Smooth muscle cell (in vitro differentiated cells): ENCODE data around the gene SLC5A1. TPM values are rescaled to one million over a fixed set of nuclear protein-coding genes. Genes with fewer than 3 reads are reported as not detected.

Experiments used
- DNase-seq: peaks from one replicate; lab custom pipeline; 2025; ENCODE audit not compliant: unreplicated experiment; lab: John Stamatoyannopoulos, UW
- H2AFZ ChIP-seq: fragments of 200-600 bp; sonication (generic); 2 replicates; pipeline ENCODE4 v1.6.0; 2016; ENCODE audit warnings: antibody characterized with exemption, low read depth, mild to moderate bottlenecking
- H3F3A ChIP-seq: fragments of 200-600 bp; sonication (generic); 2 replicates; pipeline ENCODE4 v1.6.0; 2017; ENCODE audit warnings: antibody characterized with exemption, low read depth
- H3K27ac ChIP-seq: fragments of 200-600 bp; sonication (generic); 2 replicates; pipeline ENCODE4 v1.5.1; 2016; ENCODE audit warnings: low read depth, mild to moderate bottlenecking
- H3K27me3 ChIP-seq: fragments of 200-600 bp; sonication (generic); 2 replicates; pipeline ENCODE4 v1.6.1; 2016; ENCODE audit warnings: low read depth, mild to moderate bottlenecking
- H3K36me3 ChIP-seq: fragments of 200-600 bp; sonication (generic); 2 replicates; pipeline ENCODE4 v1.5.1; 2016; ENCODE audit warnings: low read depth
- H3K4me1 ChIP-seq: fragments of 200-600 bp; sonication (generic); 2 replicates; pipeline ENCODE4 v1.5.1; 2016; ENCODE audit warnings: low read depth
- H3K4me2 ChIP-seq: fragments of 200-600 bp; sonication (generic); 2 replicates; pipeline ENCODE4 v1.6.0; 2016; ENCODE audit warnings: mild to moderate bottlenecking
- H3K4me3 ChIP-seq: fragments of 200-600 bp; sonication (generic); 2 replicates; pipeline ENCODE4 v1.5.1; 2016; ENCODE audit warnings: mild to moderate bottlenecking
- H3K79me2 ChIP-seq: fragments of 200-600 bp; sonication (generic); 2 replicates; pipeline ENCODE4 v1.6.0; 2016; ENCODE audit warnings: low read depth, mild to moderate bottlenecking
- H3K9ac ChIP-seq: fragments of 200-600 bp; sonication (generic); 2 replicates; pipeline ENCODE4 v1.6.0; 2016; ENCODE audit warnings: low read depth
- H3K9me3 ChIP-seq: fragments of 200-600 bp; sonication (generic); replicated peaks from 2 replicates; pipeline ENCODE4 v1.5.1; 2016; ENCODE audit warnings: low read depth
- H4K20me1 ChIP-seq: fragments of 200-600 bp; sonication (generic); 2 replicates; pipeline ENCODE4 v1.6.0; 2016; ENCODE audit warnings: low read depth
- CTCF ChIP-seq: fragments of 200-600 bp; sonication (generic); IDR thresholded peaks from 2 replicates; pipeline ENCODE4 v1.5.1; 2017; ENCODE audit warnings: borderline replicate concordance, mild to moderate bottlenecking, antibody characterized with exemption; ENCODE audit not compliant: insufficient read depth, poor library complexity, severe bottlenecking
- WGBS: methylation state at CpG from one replicate; pipeline ENCODE4 v1.1.7; 2016; ENCODE audit warnings: low lambda C conversion rate; 5-methylcytosine and 5-hydroxymethylcytosine counted together
- polyA plus RNA-seq: library from polyadenylated mRNA; unstranded; fragments of >200 nt; fragmentation: Nextera tagmentation; extraction: Ambion mirVana; gene quantifications from 2 replicates; pipeline ENCODE4 v1.2.1, GENCODE V29; 2016
- total RNA-seq: library from RNA; depleted of rRNA; stranded (reverse); fragments of >200 nt; gene quantifications from 2 replicates; pipeline ENCODE4 v1.2.3, GENCODE V29; 2014

Gene SLC5A1
- total and polyA plus RNA-seq, 2 experiments from 2014 or later, result not detected

- Histone ChIP-seq H3K36me3 (no peaks in the 10 kb centered on the region), H3K4me3 (no peak overlapping the region), H3K9me3 (no peaks in the 10 kb centered on the region), H3K79me2 (no peaks in the 10 kb centered on the region), H3K9ac (no peak overlapping the region), H3F3A (no peaks in the 10 kb centered on the region), H4K20me1 (no peaks in the 10 kb centered on the region), H3K4me2 (no peak overlapping the region), H3K4me1 (no peaks in the 10 kb centered on the region), H3K27ac (no peak overlapping the region), H2AFZ (no peak overlapping the region), H3K27me3 (no peaks in the 10 kb centered on the region)
- 56% methylated on average over 1 of the region's 1 CpG for WGBS
- DNase-seq, result no peak
- TF ChIP-seq CTCF, result no peak
These were observed 42.9 kb upstream of the SLC5A1 start for GRCh38 chr22:32000181-32000580.

DNA sequence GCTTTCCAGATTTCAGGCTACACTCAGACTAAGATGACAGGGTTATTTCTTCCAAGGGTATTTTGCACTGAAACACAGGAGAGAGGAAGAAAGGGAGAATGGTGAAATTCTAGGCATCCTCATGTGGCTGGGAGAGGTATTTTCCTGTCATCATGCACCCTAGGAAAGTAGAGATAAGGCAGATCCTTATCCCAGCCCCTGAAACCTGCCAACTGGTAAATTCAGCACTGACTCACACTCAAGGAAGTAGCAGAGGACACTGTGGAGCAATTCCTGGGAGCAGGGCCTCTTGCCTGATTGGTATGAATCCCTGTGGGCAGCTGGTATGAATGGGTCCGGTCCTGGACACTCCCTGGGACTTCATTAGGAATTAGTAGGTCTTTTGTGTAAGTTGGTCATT is 37.6 kb upstream of the SLC5A1 start:
- no peak for TF ChIP-seq CTCF
- H3K4me2 ChIP-seq, result no peak overlapping the region
- H3K36me3 ChIP-seq, result no peaks in the 10 kb centered on the region
- no peaks in the 10 kb centered on the region for H4K20me1 ChIP-seq
- H2AFZ ChIP-seq, result no peak overlapping the region
- 53% methylated on average over 1 of the region's 1 CpG for WGBS
- no peak overlapping the region for H3K27ac ChIP-seq
- no peaks in the 10 kb centered on the region for H3K9me3 ChIP-seq
- no peak overlapping the region for H3K9ac ChIP-seq
- no peaks in the 10 kb centered on the region for H3F3A ChIP-seq
- no peak for DNase-seq
- no peaks in the 10 kb centered on the region for H3K4me1 ChIP-seq
- H3K4me3 ChIP-seq, result no peak overlapping the region
- H3K27me3 ChIP-seq, result no peaks in the 10 kb centered on the region
- no peaks in the 10 kb centered on the region for H3K79me2 ChIP-seq

DNA sequence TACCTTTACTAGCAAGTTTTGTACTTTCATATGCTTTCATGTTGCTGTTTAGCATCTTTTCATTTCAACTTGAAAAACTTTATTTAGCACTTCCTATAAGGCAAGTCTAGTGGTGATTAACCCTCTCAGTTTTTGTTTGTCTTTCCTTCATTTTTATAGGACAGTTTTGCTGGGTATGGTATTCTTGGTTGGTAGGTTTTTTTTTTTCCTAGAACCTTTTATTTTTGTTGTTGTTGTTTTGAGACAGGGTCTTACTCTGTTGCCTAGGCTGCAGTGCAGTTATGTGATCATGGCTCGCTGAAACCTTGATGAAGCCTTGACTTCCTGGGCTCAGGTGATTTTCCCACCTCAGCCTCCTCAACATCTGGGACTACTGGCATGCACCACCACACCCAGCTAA is 29.9 kb upstream of the SLC5A1 start:
- Histone ChIP-seq H3K4me2 (no peak overlapping the region), H4K20me1 (no peaks in the 10 kb centered on the region), H3K79me2 (no peaks in the 10 kb centered on the region), H3F3A (no peaks in the 10 kb centered on the region), H3K4me1 (no peaks in the 10 kb centered on the region), H3K27ac (no peak overlapping the region), H3K36me3 (no peaks in the 10 kb centered on the region), H3K9ac (no peak overlapping the region), H3K4me3 (no peak overlapping the region), H2AFZ (no peak overlapping the region), H3K9me3 (peaks cover 4% of the 10 kb centered on the region), H3K27me3 (no peaks in the 10 kb centered on the region)
- TF ChIP-seq CTCF, result no peak
- DNase-seq, result no peak
- 96% methylated on average over 1 of the region's 1 CpG for WGBS

DNA sequence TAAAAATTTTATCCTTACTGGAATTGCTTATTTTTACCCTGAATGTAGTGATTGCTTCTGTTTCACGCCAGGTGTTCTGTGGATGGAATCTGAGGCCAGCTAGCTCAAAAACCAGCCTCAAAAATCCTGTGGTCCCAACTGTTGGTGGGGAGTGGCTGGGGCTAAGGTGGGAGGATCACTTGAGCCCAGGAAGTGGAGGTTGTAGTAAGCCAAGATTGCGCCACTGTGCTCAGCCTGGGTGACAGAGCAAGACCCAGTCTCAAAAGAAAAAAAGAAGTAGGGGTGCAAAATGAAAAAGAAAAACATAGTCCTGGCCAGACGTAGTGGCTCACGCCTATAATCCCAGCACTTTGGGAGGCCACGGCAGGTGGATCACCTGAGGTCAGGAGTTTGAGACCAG is 27.0 kb upstream of the SLC5A1 start:
- H3K9me3 ChIP-seq, result peaks cover 4% of the 10 kb centered on the region
- DNase-seq, result no peak
- H3K27ac ChIP-seq, result no peak overlapping the region
- no peaks in the 10 kb centered on the region for H3K27me3 ChIP-seq
- H3K4me1 ChIP-seq, result no peaks in the 10 kb centered on the region
- no peak overlapping the region for H3K9ac ChIP-seq
- H3K79me2 ChIP-seq, result no peaks in the 10 kb centered on the region
- H3K4me3 ChIP-seq, result no peak overlapping the region
- H3K4me2 ChIP-seq, result no peak overlapping the region
- WGBS, result 89% methylated on average over 5 of the region's 5 CpGs
- no peaks in the 10 kb centered on the region for H4K20me1 ChIP-seq
- H3K36me3 ChIP-seq, result no peaks in the 10 kb centered on the region
- no peak overlapping the region for H2AFZ ChIP-seq
- no peak for TF ChIP-seq CTCF
- no peaks in the 10 kb centered on the region for H3F3A ChIP-seq
